A673 (cell line): ENCODE results near the gene KIRREL3.

ENCODE experiments used
- CTCF ChIP-seq: fragments of 300-800, 200-600 bp; sonication (generic); conservative IDR thresholded peaks from 2 replicates; pipeline ENCODE4 v1.5.1; 2017; ENCODE audit warnings: low read depth, mild to moderate bottlenecking, antibody characterized with exemption, low read length, moderate library complexity, mixed read lengths
- EZH2 ChIP-seq: fragments of 200-600 bp; sonication (generic); IDR thresholded peaks from 2 replicates; pipeline ENCODE4 v1.6.1; 2017; ENCODE audit warnings: borderline replicate concordance, low read depth, mild to moderate bottlenecking, mixed read lengths, antibody characterized with exemption, low read length; ENCODE audit not compliant: poor library complexity, severe bottlenecking

- TF ChIP-seq CTCF: no peak
- TF ChIP-seq EZH2: no peak
These were observed 614.4 kb downstream of the KIRREL3 start for GRCh38 chr11:126385991-126386728.
